ENCODE data around the gene HSPG2. TPM values are rescaled to one million over a fixed set of nuclear protein-coding genes. Genes with fewer than 3 reads are reported as not detected.
A peak's percentile ranks its signal among the peaks of the same experiment; 100 is the strongest.

The HSPG2 gene
- total RNA-seq, 1 donor from 2014 or later = 152 TPM

- H3K27ac ChIP-seq (ENCODE audit: low read depth, low read length) = peak overlapping the region; percentile 25
Observed at GRCh38 chr1:21956720-21957552, 19.8 kb upstream of the HSPG2 start.

GRCh38 chr1:21955501-21956281 lies 18.6 kb upstream of the HSPG2 start:
- Histone ChIP-seq H3K27me3 (ENCODE audit: control insufficient read depth in 3 of 3, insufficient read depth in 3 of 3, low read length in 3 of 3) (no peaks in the 10 kb centered on the region), H3K4me1 (ENCODE audit: control insufficient read depth in 3 of 3, insufficient read depth in 3 of 3, low read length in 3 of 3) (peaks cover 18 to 26% (median 20%) of the 10 kb centered on the region in 3 donors), H3K36me3 (ENCODE audit: control insufficient read depth in 3 of 3, insufficient read depth in 3 of 3, low read length in 3 of 3) (no peaks in the 10 kb centered on the region), H3K9me3 (ENCODE audit: control insufficient read depth in 3 of 3, low read length in 3 of 3) (no peaks in the 10 kb centered on the region), H3K9ac (ENCODE audit: low read depth in 1 of 3, low read length in 3 of 3) (peak overlapping the region in 1 of 3 donors; percentile 25), H3K27ac (ENCODE audit: low read depth, low read length) (peak overlapping the region; percentile 75), H3K4me3 (ENCODE audit: low read length in 3 of 3) (no peak overlapping the region)

More at GRCh38 chr1:21956720-21957552, 19.8 kb upstream of the HSPG2 start:
- Histone ChIP-seq H3K4me3 (ENCODE audit: low read length in 3 of 3) (no peak overlapping the region), H3K9ac (ENCODE audit: low read depth in 1 of 3, low read length in 3 of 3) (peak overlapping the region in 2 of 3 donors; percentile 32 to 50), H3K27me3 (ENCODE audit: control insufficient read depth in 3 of 3, insufficient read depth in 3 of 3, low read length in 3 of 3) (no peaks in the 10 kb centered on the region), H3K36me3 (ENCODE audit: control insufficient read depth in 3 of 3, insufficient read depth in 3 of 3, low read length in 3 of 3) (no peaks in the 10 kb centered on the region), H3K9me3 (ENCODE audit: control insufficient read depth in 3 of 3, low read length in 3 of 3) (no peaks in the 10 kb centered on the region), H3K4me1 (ENCODE audit: control insufficient read depth in 3 of 3, insufficient read depth in 3 of 3, low read length in 3 of 3) (peaks cover 18 to 22% (median 20%) of the 10 kb centered on the region in 3 donors)

- peak overlapping the region in 1 of 3 donors; percentile 25 for H3K9ac ChIP-seq (ENCODE audit: low read depth in 1 of 3, low read length in 3 of 3)
- no peaks in the 10 kb centered on the region for H3K9me3 ChIP-seq (ENCODE audit: control insufficient read depth in 3 of 3, low read length in 3 of 3)
- no peaks in the 10 kb centered on the region for H3K36me3 ChIP-seq (ENCODE audit: control insufficient read depth in 3 of 3, insufficient read depth in 3 of 3, low read length in 3 of 3)
- no peaks in the 10 kb centered on the region for H3K27me3 ChIP-seq (ENCODE audit: control insufficient read depth in 3 of 3, insufficient read depth in 3 of 3, low read length in 3 of 3)
- H3K4me1 ChIP-seq (ENCODE audit: control insufficient read depth in 3 of 3, insufficient read depth in 3 of 3, low read length in 3 of 3) = peaks cover 18 to 26% (median 20%) of the 10 kb centered on the region in 3 donors
- peak overlapping the region; percentile 75 for H3K27ac ChIP-seq (ENCODE audit: low read depth, low read length)
- H3K4me3 ChIP-seq (ENCODE audit: low read length in 3 of 3) = no peak overlapping the region
Observed at GRCh38 chr1:21955058-21955457, 17.9 kb upstream of the HSPG2 start.

GRCh38 chr1:21952786-21953520 lies 15.8 kb upstream of the HSPG2 start:
- no peak overlapping the region for H3K9ac ChIP-seq (ENCODE audit: low read depth in 1 of 3, low read length in 3 of 3)
- peaks cover 18 to 26% (median 20%) of the 10 kb centered on the region in 3 donors for H3K4me1 ChIP-seq (ENCODE audit: control insufficient read depth in 3 of 3, insufficient read depth in 3 of 3, low read length in 3 of 3)
- no peak overlapping the region for H3K4me3 ChIP-seq (ENCODE audit: low read length in 3 of 3)
- no peak overlapping the region for H3K27ac ChIP-seq (ENCODE audit: low read depth, low read length)
- H3K36me3 ChIP-seq (ENCODE audit: control insufficient read depth in 3 of 3, insufficient read depth in 3 of 3, low read length in 3 of 3) = no peaks in the 10 kb centered on the region
- no peaks in the 10 kb centered on the region for H3K27me3 ChIP-seq (ENCODE audit: control insufficient read depth in 3 of 3, insufficient read depth in 3 of 3, low read length in 3 of 3)
- H3K9me3 ChIP-seq (ENCODE audit: control insufficient read depth in 3 of 3, low read length in 3 of 3) = no peaks in the 10 kb centered on the region

GRCh38 chr1:21951226-21951870 lies 14.2 kb upstream of the HSPG2 start:
- no peak overlapping the region for H3K4me3 ChIP-seq (ENCODE audit: low read length in 3 of 3)
- H3K27me3 ChIP-seq (ENCODE audit: control insufficient read depth in 3 of 3, insufficient read depth in 3 of 3, low read length in 3 of 3) = no peaks in the 10 kb centered on the region
- peaks cover 12 to 17% (median 14%) of the 10 kb centered on the region in 3 donors for H3K4me1 ChIP-seq (ENCODE audit: control insufficient read depth in 3 of 3, insufficient read depth in 3 of 3, low read length in 3 of 3)
- no peak overlapping the region for H3K27ac ChIP-seq (ENCODE audit: low read depth, low read length)
- H3K9me3 ChIP-seq (ENCODE audit: control insufficient read depth in 3 of 3, low read length in 3 of 3) = no peaks in the 10 kb centered on the region
- no peak overlapping the region for H3K9ac ChIP-seq (ENCODE audit: low read depth in 1 of 3, low read length in 3 of 3)
- H3K36me3 ChIP-seq (ENCODE audit: control insufficient read depth in 3 of 3, insufficient read depth in 3 of 3, low read length in 3 of 3) = no peaks in the 10 kb centered on the region

GRCh38 chr1:21950734-21951133 lies 13.6 kb upstream of the HSPG2 start:
- H3K27me3 ChIP-seq (ENCODE audit: control insufficient read depth in 3 of 3, insufficient read depth in 3 of 3, low read length in 3 of 3) = no peaks in the 10 kb centered on the region
- H3K27ac ChIP-seq (ENCODE audit: low read depth, low read length) = no peak overlapping the region

GRCh38 chr1:21946836-21947587 lies 9.9 kb upstream of the HSPG2 start:
- Histone ChIP-seq H3K27me3 (ENCODE audit: control insufficient read depth in 3 of 3, insufficient read depth in 3 of 3, low read length in 3 of 3) (no peaks in the 10 kb centered on the region), H3K4me1 (ENCODE audit: control insufficient read depth in 3 of 3, insufficient read depth in 3 of 3, low read length in 3 of 3) (peaks cover 5 to 18% (median 9%) of the 10 kb centered on the region in 3 donors), H3K9me3 (ENCODE audit: control insufficient read depth in 3 of 3, low read length in 3 of 3) (no peaks in the 10 kb centered on the region), H3K36me3 (ENCODE audit: control insufficient read depth in 3 of 3, insufficient read depth in 3 of 3, low read length in 3 of 3) (no peaks in the 10 kb centered on the region), H3K27ac (ENCODE audit: low read depth, low read length) (no peak overlapping the region), H3K9ac (ENCODE audit: low read depth in 1 of 3, low read length in 3 of 3) (no peak overlapping the region), H3K4me3 (ENCODE audit: low read length in 3 of 3) (no peak overlapping the region)

More at GRCh38 chr1:21950734-21951133, 13.6 kb upstream of the HSPG2 start:
- no peak overlapping the region for H3K4me3 ChIP-seq (ENCODE audit: low read length in 3 of 3)
- H3K9ac ChIP-seq (ENCODE audit: low read depth in 1 of 3, low read length in 3 of 3) = no peak overlapping the region
- peaks cover 6 to 12% (median 9%) of the 10 kb centered on the region in 3 donors for H3K4me1 ChIP-seq (ENCODE audit: control insufficient read depth in 3 of 3, insufficient read depth in 3 of 3, low read length in 3 of 3)
- H3K36me3 ChIP-seq (ENCODE audit: control insufficient read depth in 3 of 3, insufficient read depth in 3 of 3, low read length in 3 of 3) = no peaks in the 10 kb centered on the region
- no peaks in the 10 kb centered on the region for H3K9me3 ChIP-seq (ENCODE audit: control insufficient read depth in 3 of 3, low read length in 3 of 3)

- H3K36me3 ChIP-seq (ENCODE audit: control insufficient read depth in 3 of 3, insufficient read depth in 3 of 3, low read length in 3 of 3) = no peaks in the 10 kb centered on the region
- no peaks in the 10 kb centered on the region for H3K9me3 ChIP-seq (ENCODE audit: control insufficient read depth in 3 of 3, low read length in 3 of 3)
- no peak overlapping the region for H3K4me3 ChIP-seq (ENCODE audit: low read length in 3 of 3)
- peaks cover 13 to 22% (median 14%) of the 10 kb centered on the region in 3 donors for H3K4me1 ChIP-seq (ENCODE audit: control insufficient read depth in 3 of 3, insufficient read depth in 3 of 3, low read length in 3 of 3)
- peak overlapping the region in 1 of 3 donors; percentile 57 for H3K9ac ChIP-seq (ENCODE audit: low read depth in 1 of 3, low read length in 3 of 3)
- H3K27me3 ChIP-seq (ENCODE audit: control insufficient read depth in 3 of 3, insufficient read depth in 3 of 3, low read length in 3 of 3) = no peaks in the 10 kb centered on the region
- H3K27ac ChIP-seq (ENCODE audit: low read depth, low read length) = no peak overlapping the region
Observed at GRCh38 chr1:21944733-21945073, 7.6 kb upstream of the HSPG2 start.
